ENCODE data around the gene IDNK.
"Not testable (repeated sequence)": the region's sequence is repeated elsewhere in the genome, so short reads cannot be mapped to it uniquely, and the experiment has no call there.

The IDNK gene

DNA sequence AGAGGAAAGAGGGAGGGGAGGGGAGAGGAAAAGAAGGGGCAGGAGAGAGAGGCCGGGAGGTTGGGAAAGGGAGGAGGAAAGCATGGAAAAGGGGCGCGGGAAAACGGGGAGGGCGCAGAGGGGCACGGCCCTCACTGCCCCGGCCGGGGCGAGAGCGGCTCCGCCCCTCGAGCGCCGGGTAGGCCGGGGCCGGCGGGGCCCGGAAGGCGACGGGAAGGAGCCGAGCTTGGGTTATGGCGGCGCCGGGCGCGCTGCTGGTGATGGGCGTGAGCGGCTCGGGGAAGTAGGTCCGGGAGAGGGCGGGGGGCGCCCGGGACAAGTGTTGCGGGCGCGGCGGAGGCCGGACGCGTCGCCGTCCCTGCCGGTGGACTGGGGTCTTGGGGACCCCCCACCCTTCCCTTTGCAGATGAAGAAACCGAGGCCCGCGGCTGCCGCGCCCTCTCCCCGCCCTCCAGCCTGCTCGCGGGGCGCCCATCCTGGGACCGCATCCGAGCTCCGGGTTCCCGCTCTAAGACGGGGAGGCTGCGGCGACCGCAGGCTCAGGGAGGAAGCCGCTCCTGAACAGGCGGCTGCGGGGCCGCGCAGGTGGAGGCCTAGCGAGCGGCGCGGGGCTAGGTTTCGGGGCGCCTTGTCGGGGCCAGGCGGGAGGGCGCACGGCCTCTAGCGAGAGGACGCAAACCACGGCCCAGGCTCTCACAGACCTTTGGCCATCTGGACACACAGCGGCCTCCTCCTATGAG lies at the start of gene IDNK:
Gene IDNK (plus strand): TSS at position 205 of the 740 bp plus-strand sequence. CDS start 29 bp downstream, at position 234.
- peak; percentile 75 for DNase-seq

- DNase-seq, result no peak
These were observed 48.5 kb upstream of the IDNK start for GRCh38 chr9:83574482-83574881.

GRCh38 chr9:83582029-83582428 lies 40.9 kb upstream of the IDNK start:
- no peak for DNase-seq

- no peak for DNase-seq
These were observed 39.6 kb upstream of the IDNK start for GRCh38 chr9:83583151-83584014.

- no peak for DNase-seq
These were observed 37.9 kb upstream of the IDNK start for GRCh38 chr9:83584995-83585394.

DNA sequence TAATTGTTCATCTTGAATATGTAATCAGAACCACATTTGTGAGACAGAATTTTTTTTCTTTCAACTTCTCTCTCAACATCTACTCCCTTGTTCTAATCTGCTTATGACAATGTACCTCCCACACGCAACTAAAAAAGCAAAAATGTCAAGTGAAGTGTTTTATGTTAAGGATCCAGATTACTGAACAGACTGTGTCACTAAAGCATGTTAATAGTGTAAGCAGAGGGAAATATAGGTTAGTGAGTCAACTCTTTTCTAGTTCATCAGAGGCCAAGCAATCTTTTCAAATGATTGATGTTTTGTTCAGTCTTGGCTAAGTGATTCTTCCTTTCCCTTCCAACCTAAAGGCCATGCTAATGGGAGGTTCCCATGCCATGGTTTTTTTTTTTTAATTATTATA lies 34.7 kb upstream of the IDNK start:
- no peak for DNase-seq

DNA sequence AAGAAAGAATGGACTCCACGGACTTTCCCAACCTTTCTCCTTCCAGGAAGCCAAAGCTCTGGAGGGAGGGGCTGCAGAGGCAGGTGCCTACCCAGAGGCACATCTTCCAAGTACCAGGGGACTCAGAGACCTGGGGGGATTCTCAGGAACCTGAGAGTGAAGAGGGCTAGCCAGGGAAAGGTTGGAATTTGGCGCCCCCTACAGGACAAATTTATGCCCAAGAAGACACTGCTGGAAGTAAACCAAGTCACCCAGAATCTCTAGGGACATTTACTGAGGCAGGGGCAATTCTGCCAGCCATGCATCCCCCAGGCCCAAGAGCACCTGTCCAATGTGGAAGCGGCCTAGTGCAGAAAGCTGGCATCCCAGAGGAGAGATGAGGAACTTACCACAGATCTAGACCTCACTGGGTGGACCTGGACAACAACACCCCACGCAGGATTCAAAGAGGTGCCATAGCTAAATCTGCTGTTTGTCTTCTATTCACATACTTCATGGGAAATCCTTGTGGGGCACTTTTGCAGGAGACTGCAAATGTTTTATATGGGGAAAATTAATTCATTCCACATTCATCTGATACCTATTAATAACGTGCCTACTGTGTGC lies 25.9 kb upstream of the IDNK start:
- peak; percentile 49 for DNase-seq

- DNase-seq, result no peak
These were observed 24.5 kb upstream of the IDNK start for GRCh38 chr9:83598487-83598886.

- no peak for DNase-seq
These were observed 23.9 kb upstream of the IDNK start for GRCh38 chr9:83599071-83599470.

GRCh38 chr9:83601463-83601862 lies 21.5 kb upstream of the IDNK start:
- DNase-seq, result no peak

DNA sequence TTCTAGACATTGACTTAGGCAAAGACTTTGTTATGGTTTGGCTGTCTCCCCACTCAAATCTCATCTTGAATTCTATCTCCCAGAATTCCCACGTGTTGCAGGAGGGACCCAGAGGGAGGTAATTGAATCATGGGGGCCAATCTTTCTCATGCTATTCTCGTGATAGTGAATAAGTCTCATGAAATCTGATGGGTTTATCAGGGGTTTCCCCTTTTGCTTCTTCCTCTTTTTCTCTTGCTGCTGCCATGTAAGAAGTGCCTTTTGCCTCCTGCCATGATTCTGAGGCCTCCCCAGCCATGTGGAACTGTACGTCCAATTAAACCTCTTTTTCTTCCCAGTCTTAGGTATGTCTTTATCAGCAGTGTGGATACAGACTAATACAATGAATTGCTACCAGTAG lies 15.3 kb upstream of the IDNK start:
- DNase-seq, result not testable (repeated sequence)

GRCh38 chr9:83613298-83613697 lies 9.6 kb upstream of the IDNK start:
- not testable (repeated sequence) for DNase-seq

DNA sequence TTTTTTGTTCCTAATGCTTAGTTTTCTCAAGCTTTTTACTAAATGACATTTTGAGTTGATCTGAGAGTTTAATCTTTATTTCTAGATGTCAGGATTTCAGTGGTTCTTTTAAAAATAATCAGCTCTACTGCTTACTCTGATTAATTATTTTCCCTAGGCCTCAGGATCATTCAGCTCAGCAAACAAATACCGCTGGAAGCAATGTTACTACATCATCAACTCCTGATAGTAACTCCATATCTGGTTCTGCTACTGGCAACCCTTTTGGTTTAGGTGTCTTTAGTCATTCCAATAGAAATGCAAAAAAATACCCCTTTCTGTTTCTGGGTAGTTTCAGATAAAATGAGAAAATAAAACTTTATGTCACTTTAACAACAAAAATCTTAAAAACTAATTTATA lies 5.6 kb upstream of the IDNK start:
- DNase-seq, result no peak

- peak; percentile 34 for DNase-seq
These were observed 1.9 kb upstream of the IDNK start for GRCh38 chr9:83620841-83621636.

DNA sequence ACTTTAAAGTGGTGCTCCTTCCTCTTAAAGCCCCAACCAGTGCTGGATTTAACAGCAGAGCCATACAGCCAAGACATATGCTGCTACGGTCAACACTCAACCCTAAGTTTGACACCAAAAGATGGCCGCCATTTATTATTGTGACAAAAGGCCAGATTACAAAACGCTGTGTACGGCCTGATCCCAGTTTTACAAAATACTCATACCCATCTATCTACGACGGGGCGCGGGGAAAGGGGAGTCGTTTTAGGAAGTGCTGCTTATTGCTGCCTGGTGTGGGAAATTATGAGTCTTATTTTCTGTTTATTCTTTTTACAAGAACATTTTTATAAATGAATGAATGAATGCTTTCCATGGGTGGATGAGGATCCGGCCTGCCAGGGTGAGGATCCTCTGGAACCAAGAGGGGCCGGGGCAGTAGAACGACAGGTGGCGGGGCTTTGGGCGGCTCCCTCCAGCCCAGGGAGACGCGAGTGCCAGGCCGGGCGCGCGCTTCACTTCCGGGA lies 457 bp upstream of the IDNK start:
- DNase-seq, result no peak

- DNase-seq, result no peak
These were observed 735 bp downstream of the IDNK start for GRCh38 chr9:83623679-83624076.

GRCh38 chr9:83625178-83625577 lies 2.2 kb downstream of the IDNK start:
- DNase-seq, result no peak

DNA sequence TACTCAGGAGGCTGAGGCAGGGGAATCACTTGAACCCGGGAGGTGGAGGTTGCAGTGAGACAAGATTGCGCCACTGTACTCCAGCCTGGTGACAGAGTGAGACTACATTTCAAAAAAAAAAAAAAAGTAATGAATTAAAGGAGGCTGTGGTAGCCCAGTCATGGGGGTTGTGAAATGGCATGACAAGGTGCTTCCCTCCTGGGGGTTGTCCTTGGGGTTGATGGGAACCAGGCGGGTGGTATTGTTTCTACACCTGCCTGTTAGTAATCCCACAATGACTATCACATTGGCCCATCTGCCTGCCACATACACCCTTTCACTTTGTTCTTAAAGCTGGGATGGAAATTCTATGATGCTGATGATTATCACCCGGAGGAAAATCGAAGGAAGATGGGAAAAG lies 5.6 kb downstream of the IDNK start:
- no peak for DNase-seq

DNA sequence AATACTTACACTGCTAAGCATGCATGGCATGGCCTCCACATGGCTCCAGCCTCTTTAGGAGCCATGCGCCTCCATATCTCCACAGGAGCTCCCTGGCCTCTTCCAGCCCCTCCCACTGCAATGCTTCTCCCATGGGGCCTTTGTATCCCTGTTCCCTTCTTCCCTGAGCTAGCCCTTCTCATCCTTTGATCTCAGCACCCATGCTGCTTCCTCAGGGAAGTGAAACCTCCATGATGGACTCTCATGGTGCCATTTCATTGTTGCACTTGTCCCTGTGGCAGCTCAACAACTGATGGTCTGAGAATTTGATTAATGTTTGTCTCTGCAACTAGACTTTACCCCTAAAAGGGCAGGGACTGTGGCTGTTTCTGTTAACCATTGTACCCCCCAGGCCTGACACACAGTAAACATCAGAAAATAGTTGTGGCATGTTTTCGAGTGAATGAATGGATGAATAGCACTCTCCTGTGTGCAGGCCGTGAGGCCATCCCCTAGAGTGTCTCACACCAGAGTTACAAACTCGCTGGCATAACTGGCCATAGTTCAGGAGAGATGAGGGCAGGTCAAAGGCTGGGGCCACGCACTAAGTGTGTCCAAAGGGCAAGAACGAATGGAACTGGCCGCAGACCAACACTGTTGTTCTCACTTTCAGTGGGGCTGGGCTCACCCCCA lies 6.6 kb downstream of the IDNK start:
- no peak for DNase-seq

- DNase-seq, result no peak
These were observed 8.1 kb downstream of the IDNK start for GRCh38 chr9:83630938-83631457.

DNA sequence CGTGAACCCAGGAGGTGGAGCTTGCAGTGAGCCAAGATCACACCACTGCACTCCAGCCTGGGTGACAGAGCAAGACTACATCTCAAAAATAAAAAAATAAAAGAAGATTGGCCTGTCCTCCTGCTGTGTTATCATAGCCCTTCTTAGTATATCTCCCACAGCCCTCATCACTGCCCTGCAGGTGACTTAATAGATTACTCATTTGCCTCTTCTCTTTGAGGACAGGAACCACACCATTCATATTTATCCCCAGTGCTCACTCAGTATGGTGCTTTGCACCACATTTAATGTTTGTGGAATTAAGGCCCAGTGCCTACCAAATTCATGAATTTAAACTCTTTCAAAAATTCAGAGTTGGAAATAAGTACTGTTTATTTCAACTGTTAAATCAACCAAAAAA lies 10.3 kb downstream of the IDNK start:
- no peak for DNase-seq

DNA sequence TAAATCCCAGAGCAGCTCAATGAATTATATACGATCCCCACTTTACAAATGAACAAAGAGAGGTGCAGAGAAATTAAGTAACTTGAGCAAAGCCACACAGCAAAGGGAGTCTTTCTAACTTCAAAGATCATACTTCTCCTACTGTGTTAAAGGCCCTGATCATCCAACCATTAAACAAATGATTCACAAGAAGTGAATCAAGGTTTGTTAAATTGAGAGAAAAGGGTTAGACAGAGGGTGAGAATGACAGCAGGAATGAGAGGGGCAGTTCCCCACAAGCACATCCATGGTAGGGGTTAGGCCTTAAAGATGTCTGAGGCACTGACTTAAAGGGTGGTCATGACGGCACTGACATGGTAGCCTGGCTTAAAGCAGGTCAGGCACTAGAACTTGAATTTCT lies 10.7 kb downstream of the IDNK start:
- DNase-seq, result no peak
